HuH-7.5 (cell line): ENCODE measurements around the gene IRF2BP2.
"Not testable (repeated sequence)": the region's sequence is repeated elsewhere in the genome, so short reads cannot be mapped to it uniquely, and the experiment has no call there.

Experiments used
- DNase-seq: peaks from one replicate; pipeline ENCODE4 v3.0.0; 2011; ENCODE audit warnings: low spot score

IRF2BP2 gene

GRCh38 chr1:234610061-234610665 is at the start of gene IRF2BP2:
Gene IRF2BP2, minus strand, starts transcription at chr1:234610178. Its CDS starts 684 bp downstream, at chr1:234609494.
- peak; percentile 95 for DNase-seq

GRCh38 chr1:234659538-234659937 is 49.6 kb upstream of the IRF2BP2 start:
- no peak for DNase-seq

GRCh38 chr1:234658138-234658537 is 48.2 kb upstream of the IRF2BP2 start:
- DNase-seq: no peak

GRCh38 chr1:234656944-234657654 is 47.1 kb upstream of the IRF2BP2 start:
- no peak for DNase-seq

GRCh38 chr1:234656070-234656895 is 46.3 kb upstream of the IRF2BP2 start:
- DNase-seq: no peak

GRCh38 chr1:234655328-234656069 is 45.5 kb upstream of the IRF2BP2 start:
- DNase-seq: no peak

GRCh38 chr1:234654002-234654733 is 44.2 kb upstream of the IRF2BP2 start:
- no peak for DNase-seq

- no peak for DNase-seq
Observed at GRCh38 chr1:234649432-234650081, 39.6 kb upstream of the IRF2BP2 start.

- DNase-seq: no peak
Observed at GRCh38 chr1:234647758-234648157, 37.8 kb upstream of the IRF2BP2 start.

GRCh38 chr1:234647245-234647644 is 37.3 kb upstream of the IRF2BP2 start:
- DNase-seq: no peak

- DNase-seq: no peak
Observed at GRCh38 chr1:234645964-234646363, 36.0 kb upstream of the IRF2BP2 start.

GRCh38 chr1:234645474-234645953 is 35.5 kb upstream of the IRF2BP2 start:
- no peak for DNase-seq

GRCh38 chr1:234644928-234645327 is 35.0 kb upstream of the IRF2BP2 start:
- no peak for DNase-seq

GRCh38 chr1:234643850-234644134 is 33.8 kb upstream of the IRF2BP2 start:
- no peak for DNase-seq

GRCh38 chr1:234643111-234643849 is 33.3 kb upstream of the IRF2BP2 start:
- DNase-seq: peak; percentile 65

- no peak for DNase-seq
Observed at GRCh38 chr1:234642428-234642827, 32.5 kb upstream of the IRF2BP2 start.

GRCh38 chr1:234639961-234640360 is 30.0 kb upstream of the IRF2BP2 start:
- no peak for DNase-seq

- no peak for DNase-seq
Observed at GRCh38 chr1:234638832-234639799, 29.1 kb upstream of the IRF2BP2 start.

- not testable (repeated sequence) for DNase-seq
Observed at GRCh38 chr1:234634922-234635321, 24.9 kb upstream of the IRF2BP2 start.
